Pancreas (tissue), 10 donors: ENCODE data around the gene LYPLA2. TPM values are rescaled to one million over a fixed set of nuclear protein-coding genes. Genes with fewer than 3 reads are reported as not detected.
A peak's percentile ranks its signal among the peaks of the same experiment; 100 is the strongest.

Source experiments
- ATAC-seq, 4 donors: fragments of 200-7000 bp; cut with Tn5 transposase; one replicate each; pipeline versions ENCODE4 v1.8.0 to v1.9.1; 2020; ENCODE audit warnings: mild to moderate bottlenecking in 4 of 4, moderate library complexity in 4 of 4
- DNase-seq, 6 donors: peaks; one replicate each; pipeline ENCODE4 v3.0.0-alpha.2; 2020
- FAIRE-seq: peaks from 2 replicates; lab custom pipeline; 2012; peaks lifted over from hg19 to GRCh38; lab: Jason Lieb, UNC
- H3K27ac ChIP-seq, 4 donors: fragments of 200-600 bp; sonication (generic); 1 replicate in 3 of 4; 2 replicates in 1 of 4; pipeline versions ENCODE4 v1.5.0 to v1.8.0; 2020
- H3K27me3 ChIP-seq, 4 donors: fragments of 200-600 bp; one replicate each; pipeline ENCODE4 v1.8.0; 2021
- H3K36me3 ChIP-seq, 3 donors: fragments of 200-600 bp; sonication (generic) in 1 of 3; one replicate each; pipeline versions ENCODE4 v1.5.0 to v1.8.0; 2020 to 2021
- H3K4me1 ChIP-seq, 3 donors: fragments of 200-600 bp; one replicate each; pipeline ENCODE4 v1.8.0; 2021
- H3K4me3 ChIP-seq, 4 donors: fragments of 200-600 bp; sonication (generic) in 2 of 4; one replicate each; pipeline versions ENCODE4 v1.5.0 to v1.8.0; 2020 to 2021
- H3K9me3 ChIP-seq, 4 donors: fragments of 200-600 bp; one replicate each; pipeline ENCODE4 v1.8.0; 2021
- WGBS, 2 donors: extraction: QIAGEN DNeasy Blood & Tissue Kit; methylation state at CpG; one replicate each; pipeline ENCODE4 v1.1.7; 2013; 5-methylcytosine and 5-hydroxymethylcytosine counted together
- intact Hi-C, 3 donors: fragments of 100-400 bp; cut with DNase I; formaldehyde crosslinking; loops; one replicate each; pipeline versions ENCODE4 v1.11.1 to v1.14.2; 2022
- polyA plus RNA-seq, 2 donors: library from polyadenylated mRNA; stranded (reverse); fragments of 200-250 nt; gene quantifications; one replicate each; pipeline ENCODE4 v1.2.3, GENCODE V29; 2013
- total RNA-seq, 6 donors: library from RNA; stranded (reverse); fragmentation: NEBNext Ultra II Directional in 4 of 6; extraction: Animal tissue kit (Norgen Biotek cat#: 25700) in 4 of 6; gene quantifications; one replicate each; pipeline versions ENCODE4 v1.2.1 to v1.2.4, GENCODE V29; 2021 to 2023
- TF ChIP-seq, protein P1 (sequence below), 4 donors: fragments of 200-600 bp; sonication (generic) in 3 of 4; IDR thresholded peaks; one replicate each; pipeline versions ENCODE4 v1.5.0 to v1.8.0; 2021; ENCODE audit warnings: antibody characterized with exemption in 4 of 4
- donor health status: healthy with polysubstance abuse.
- donor health status: DM: no; HTN: no; CAD: no; lungs with moderate emphysema.
- donor health status: DM: no; HTN: no; CAD: no.
- donor health status: control.
- donor health status: control.
- donor health status: Bipolar disorder and iron deficiency.
- donor health status: DM: yes; HTN: yes; CAD: no.
- donor health status: DM: no; HTN: no; CAD: no.
- donor health status: DM: no; HTN: no; CAD: no.
- donor health status: DM: yes; HTN: yes; CAD: no.

LYPLA2 gene
- total and polyA plus RNA-seq, 8 donors: 13.6 to 45.4 (median 22.9) TPM

DNA sequence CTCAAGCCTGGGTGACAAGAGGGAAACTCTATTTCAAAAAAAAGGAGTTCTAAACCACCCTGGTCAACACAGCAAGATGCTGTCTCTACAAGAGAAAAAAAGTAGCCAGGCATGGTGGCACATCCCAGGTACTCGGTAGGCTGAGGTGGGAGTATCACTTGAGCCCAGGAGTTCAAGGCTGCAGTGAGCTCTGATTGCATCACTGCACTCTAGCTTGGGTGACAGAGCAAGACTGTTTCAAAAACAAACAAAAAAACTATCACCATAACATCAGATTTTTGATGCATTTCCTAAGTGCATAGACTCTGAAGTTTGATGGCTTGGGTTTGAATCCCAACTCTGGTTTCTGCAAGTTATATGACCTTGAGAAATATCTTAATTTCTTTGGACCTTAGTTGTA is 38.0 kb upstream of the LYPLA2 start:
- no peaks in the 10 kb centered on the region for H3K27me3 ChIP-seq
- ATAC-seq (no peak), FAIRE-seq (no peak), DNase-seq (no peak)
- no peak overlapping the region for H3K27ac ChIP-seq
- no peaks in the 10 kb centered on the region for H3K9me3 ChIP-seq
- intact Hi-C loops: no loop called here
- H3K4me3 ChIP-seq: no peak overlapping the region
- H3K4me1 ChIP-seq: no peaks in the 10 kb centered on the region
- 48 to 59% methylated on average over 1 of the region's 1 CpG for WGBS, 2 donors
- peaks cover 12 to 82% (median 74%) of the 10 kb centered on the region in 3 donors for H3K36me3 ChIP-seq
- TF ChIP-seq, protein P1, sequence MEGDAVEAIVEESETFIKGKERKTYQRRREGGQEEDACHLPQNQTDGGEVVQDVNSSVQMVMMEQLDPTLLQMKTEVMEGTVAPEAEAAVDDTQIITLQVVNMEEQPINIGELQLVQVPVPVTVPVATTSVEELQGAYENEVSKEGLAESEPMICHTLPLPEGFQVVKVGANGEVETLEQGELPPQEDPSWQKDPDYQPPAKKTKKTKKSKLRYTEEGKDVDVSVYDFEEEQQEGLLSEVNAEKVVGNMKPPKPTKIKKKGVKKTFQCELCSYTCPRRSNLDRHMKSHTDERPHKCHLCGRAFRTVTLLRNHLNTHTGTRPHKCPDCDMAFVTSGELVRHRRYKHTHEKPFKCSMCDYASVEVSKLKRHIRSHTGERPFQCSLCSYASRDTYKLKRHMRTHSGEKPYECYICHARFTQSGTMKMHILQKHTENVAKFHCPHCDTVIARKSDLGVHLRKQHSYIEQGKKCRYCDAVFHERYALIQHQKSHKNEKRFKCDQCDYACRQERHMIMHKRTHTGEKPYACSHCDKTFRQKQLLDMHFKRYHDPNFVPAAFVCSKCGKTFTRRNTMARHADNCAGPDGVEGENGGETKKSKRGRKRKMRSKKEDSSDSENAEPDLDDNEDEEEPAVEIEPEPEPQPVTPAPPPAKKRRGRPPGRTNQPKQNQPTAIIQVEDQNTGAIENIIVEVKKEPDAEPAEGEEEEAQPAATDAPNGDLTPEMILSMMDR (IDR thresholded peaks at IDR 0.05): no peak

DNA sequence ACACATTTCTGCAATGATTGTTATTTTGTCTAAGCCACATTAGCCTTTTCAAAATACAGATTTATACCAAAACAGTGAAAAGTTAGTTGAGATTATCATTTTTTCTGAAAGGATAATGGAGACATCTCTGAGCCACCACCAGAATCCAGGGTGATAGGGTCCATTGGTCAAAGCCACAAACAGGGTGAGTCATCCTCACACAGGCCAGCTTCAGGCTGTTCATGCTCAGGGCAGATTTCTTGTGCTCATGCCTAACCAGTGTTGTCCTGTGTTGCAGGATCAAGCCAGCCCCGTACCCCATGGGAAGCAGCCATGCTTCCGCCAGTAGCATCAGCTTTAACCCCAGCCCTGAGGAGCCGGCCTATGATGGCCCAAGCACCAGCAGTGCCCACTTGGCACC is 34.3 kb upstream of the LYPLA2 start:
- FAIRE-seq (no peak), DNase-seq (no peak), ATAC-seq (peak in 2 of 4 donors; percentile 29 to 36)
- Histone ChIP-seq H3K9me3 (no peaks in the 10 kb centered on the region), H3K4me1 (no peaks in the 10 kb centered on the region), H3K36me3 (peaks cover 12 to 97% (median 76%) of the 10 kb centered on the region in 3 donors), H3K27me3 (no peaks in the 10 kb centered on the region), H3K4me3 (no peak overlapping the region), H3K27ac (no peak overlapping the region)
- intact Hi-C loops: no loop called here
- WGBS, 2 donors: 87 to 90% methylated on average over 3 of the region's 3 CpGs
- TF ChIP-seq, protein P1 (IDR thresholded peaks at IDR 0.05): no peak

DNA sequence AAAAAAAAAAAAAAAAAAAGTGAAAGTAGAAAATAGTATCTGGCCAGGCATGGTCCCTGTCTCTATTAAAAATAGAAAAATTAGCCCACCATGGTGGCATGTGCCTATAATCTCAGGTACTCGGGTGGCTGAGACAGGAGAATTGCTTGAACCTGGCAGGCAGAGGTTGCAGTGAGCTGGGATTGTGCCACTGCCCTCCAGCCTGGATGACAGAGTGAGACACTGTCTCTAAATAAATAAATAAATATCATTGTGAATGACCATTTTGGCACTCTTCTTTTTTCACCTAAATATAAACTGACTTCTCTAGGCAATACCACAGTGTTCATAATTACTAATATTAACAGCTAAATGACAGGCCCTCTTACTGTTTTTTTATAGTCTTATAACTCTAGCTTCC is 33.1 kb upstream of the LYPLA2 start:
- ATAC-seq: no peak
- Histone ChIP-seq H3K27me3 (no peaks in the 10 kb centered on the region), H3K4me1 (no peaks in the 10 kb centered on the region), H3K36me3 (peaks cover 12 to 86% (median 65%) of the 10 kb centered on the region in 3 donors), H3K9me3 (no peaks in the 10 kb centered on the region), H3K27ac (no peak overlapping the region), H3K4me3 (no peak overlapping the region)
- FAIRE-seq: no peak
- DNase-seq: no peak
- intact Hi-C loops: no loop called here
- TF ChIP-seq, protein P1 (IDR thresholded peaks at IDR 0.05): no peak
- WGBS, 2 donors: 88 to 90% methylated on average over 1 of the region's 1 CpG

DNA sequence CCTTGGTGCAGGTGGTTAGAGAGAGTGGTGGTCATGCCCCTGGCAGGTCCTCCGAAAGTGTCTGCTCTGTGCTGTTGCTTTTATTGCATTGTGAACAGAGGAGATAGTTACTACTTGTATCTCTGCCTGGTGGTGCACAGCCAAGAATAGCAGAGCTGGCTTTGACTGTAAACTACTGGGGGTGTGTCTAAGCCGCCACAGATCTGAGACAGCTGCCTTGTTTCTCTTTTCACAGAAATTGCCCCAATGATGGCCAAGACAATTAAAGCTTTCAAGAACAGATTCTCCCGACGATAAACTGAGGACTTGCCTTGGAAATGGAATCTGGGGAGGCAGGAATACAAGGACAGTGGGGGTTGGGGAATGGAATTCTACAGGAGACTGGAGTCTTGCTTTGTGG is 31.7 kb upstream of the LYPLA2 start:
- TF ChIP-seq, protein P1 (IDR thresholded peaks at IDR 0.05): no peak
- Histone ChIP-seq H3K4me3 (no peak overlapping the region), H3K9me3 (no peaks in the 10 kb centered on the region), H3K36me3 (peaks cover 12 to 71% (median 51%) of the 10 kb centered on the region in 3 donors), H3K27ac (no peak overlapping the region), H3K4me1 (no peaks in the 10 kb centered on the region), H3K27me3 (no peaks in the 10 kb centered on the region)
- intact Hi-C loops: no loop called here
- no peak for DNase-seq
- WGBS, 2 donors: 44 to 45% methylated on average over 4 of the region's 4 CpGs
- FAIRE-seq: no peak
- ATAC-seq: no peak

DNA sequence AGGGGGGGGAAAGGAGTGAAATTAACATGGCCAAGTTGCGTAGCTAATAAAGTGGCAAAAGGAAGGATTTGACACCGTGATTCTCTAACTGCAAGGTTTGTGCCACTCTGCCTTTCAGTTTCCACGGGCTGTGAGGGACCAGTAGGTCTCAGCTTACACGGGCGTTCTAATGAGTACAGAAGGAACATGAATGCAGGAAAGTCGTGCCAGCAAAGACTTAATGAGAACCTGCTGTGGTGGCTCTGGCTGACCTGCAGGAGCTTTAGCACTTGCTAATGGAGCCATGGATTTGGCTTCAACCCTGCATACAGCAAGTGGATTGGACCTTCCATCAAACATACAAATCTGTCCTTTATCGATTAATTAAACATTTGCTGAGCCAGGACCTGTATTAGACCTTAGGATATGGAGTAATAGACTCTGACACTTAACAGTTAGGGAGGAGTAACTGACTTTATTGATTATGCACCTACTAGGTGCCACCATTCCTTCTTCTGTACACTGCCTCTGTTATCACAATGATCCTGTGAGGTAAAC is 27.8 kb upstream of the LYPLA2 start:
- H3K27me3 ChIP-seq: no peaks in the 10 kb centered on the region
- DNase-seq (no peak), ATAC-seq (peak in 2 of 4 donors; percentile 20 to 29), FAIRE-seq (no peak)
- H3K4me3 ChIP-seq: no peak overlapping the region
- H3K36me3 ChIP-seq: peaks cover 0 to 33% (median 16%) of the 10 kb centered on the region in 3 donors
- TF ChIP-seq, protein P1 (IDR thresholded peaks at IDR 0.05): no peak
- 65 to 67% methylated on average over 7 of the region's 7 CpGs for WGBS, 2 donors
- intact Hi-C loops: no loop called here
- H3K4me1 ChIP-seq: no peaks in the 10 kb centered on the region
- no peaks in the 10 kb centered on the region for H3K9me3 ChIP-seq
- H3K27ac ChIP-seq: no peak overlapping the region
